Natural killer cell treated with Interleukin-12 subunit alpha and Interleukin-12 subunit beta and Interleukin-15 and Interleukin-18, amount 100 ng/mL, for 72 hours (primary cell): ENCODE data around the gene ADAT1. TPM values are rescaled to one million over a fixed set of nuclear protein-coding genes. Genes with fewer than 3 reads are reported as not detected.
A peak's percentile ranks its signal among the peaks of the same experiment; 100 is the strongest.

Experiments used
- ATAC-seq, 2 donors: fragments of 150-1000 bp; cut with Tn5 transposase in 1 of 2; sonication (Bioruptor Pico), chemical (Tn5 transposase) in 1 of 2; 2 replicates each; pipeline ENCODE4 v1.10.0; 2021
- DNase-seq: peaks from one replicate; pipeline ENCODE4 v3.0.0; 2022; ENCODE audit warnings: low spot score
- H3K27ac Mint-ChIP-seq, 2 donors: 1 replicate in 1 of 2; 2 replicates in 1 of 2; pipeline ENCODE4 v1.8.0; 2022; ENCODE audit warnings: mixed read lengths in 2 of 2, mild to moderate bottlenecking in 1 of 2, moderate library complexity in 1 of 2
- H3K27me3 Mint-ChIP-seq, 2 donors: 1 replicate in 1 of 2; 2 replicates in 1 of 2; pipeline ENCODE4 v1.8.0; 2022; ENCODE audit warnings: mixed read lengths in 2 of 2
- H3K36me3 Mint-ChIP-seq: one replicate; pipeline ENCODE4 v1.8.0; 2022; ENCODE audit warnings: mixed read lengths
- H3K4me1 Mint-ChIP-seq, 2 donors: 1 replicate in 1 of 2; 2 replicates in 1 of 2; pipeline ENCODE4 v1.8.0; 2022; ENCODE audit warnings: low read depth in 2 of 2, mixed read lengths in 2 of 2, mild to moderate bottlenecking in 1 of 2
- H3K4me3 Mint-ChIP-seq: one replicate; pipeline ENCODE4 v1.8.0; 2022; ENCODE audit warnings: mixed read lengths
- H3K9me3 Mint-ChIP-seq: 2 replicates; pipeline ENCODE4 v1.8.0; 2022; ENCODE audit warnings: mixed read lengths
- total RNA-seq, 2 donors: library from RNA; stranded (reverse); gene quantifications; one replicate each; pipeline ENCODE4 v1.2.3, GENCODE V29; 2022

Gene ADAT1
- total RNA-seq, 2 donors from 2014 or later = 41.3 to 64.2 TPM

- Mint-ChIP-seq H3K4me3 (no peak overlapping the region), H3K27ac (peak overlapping the region in 1 of 2 donors; percentile 40), H3K4me1 (peaks cover 3 to 12% of the 10 kb centered on the region in 2 donors), H3K9me3 (no peaks in the 10 kb centered on the region), H3K27me3 (no peaks in the 10 kb centered on the region), H3K36me3 (peaks cover 10% of the 10 kb centered on the region)
- DNase-seq (no peak), ATAC-seq (no peak)
Observed at GRCh38 chr16:75576384-75576811, 46.7 kb downstream of the ADAT1 start.

GRCh38 chr16:75575958-75576357, 47.1 kb downstream of the ADAT1 start:
- H3K4me3 Mint-ChIP-seq = no peak overlapping the region
- H3K36me3 Mint-ChIP-seq = peaks cover 10% of the 10 kb centered on the region
- no peaks in the 10 kb centered on the region for H3K27me3 Mint-ChIP-seq
- peaks cover 3 to 12% of the 10 kb centered on the region in 2 donors for H3K4me1 Mint-ChIP-seq
- DNase-seq (no peak), ATAC-seq (no peak)
- H3K9me3 Mint-ChIP-seq = no peaks in the 10 kb centered on the region
- H3K27ac Mint-ChIP-seq = peak overlapping the region in 1 of 2 donors; percentile 40

- Mint-ChIP-seq H3K27me3 (no peaks in the 10 kb centered on the region), H3K9me3 (no peaks in the 10 kb centered on the region), H3K27ac (no peak overlapping the region), H3K4me1 (peaks cover 3 to 17% of the 10 kb centered on the region in 2 donors), H3K4me3 (no peak overlapping the region), H3K36me3 (peaks cover 8% of the 10 kb centered on the region)
- DNase-seq (no peak), ATAC-seq (no peak)
Observed at GRCh38 chr16:75573955-75574354, 49.1 kb downstream of the ADAT1 start.

- Mint-ChIP-seq H3K36me3 (peaks cover 4% of the 10 kb centered on the region), H3K27ac (no peak overlapping the region), H3K4me1 (peaks cover 3 to 13% of the 10 kb centered on the region in 2 donors), H3K27me3 (no peaks in the 10 kb centered on the region), H3K9me3 (no peaks in the 10 kb centered on the region), H3K4me3 (no peak overlapping the region)
- DNase-seq (no peak), ATAC-seq (no peak)
Observed at GRCh38 chr16:75572864-75573542, 50.1 kb downstream of the ADAT1 start.

GRCh38 chr16:75570396-75571065, 52.5 kb downstream of the ADAT1 start:
- DNase-seq = no peak
- peaks cover 4% of the 10 kb centered on the region for H3K36me3 Mint-ChIP-seq
- ATAC-seq = no peak
- no peaks in the 10 kb centered on the region for H3K27me3 Mint-ChIP-seq
- no peaks in the 10 kb centered on the region for H3K9me3 Mint-ChIP-seq
- H3K4me1 Mint-ChIP-seq = peaks cover 17 to 23% of the 10 kb centered on the region in 2 donors
- H3K27ac Mint-ChIP-seq = no peak overlapping the region
- H3K4me3 Mint-ChIP-seq = no peak overlapping the region

GRCh38 chr16:75567911-75568310, 55.2 kb downstream of the ADAT1 start:
- Mint-ChIP-seq H3K4me1 (peaks cover 14 to 22% of the 10 kb centered on the region in 2 donors), H3K27me3 (peaks cover 9 to 14% of the 10 kb centered on the region in 2 donors), H3K27ac (peak overlapping the region in 1 of 2 donors; percentile 68), H3K36me3 (no peaks in the 10 kb centered on the region), H3K4me3 (peak overlapping the region; percentile 93), H3K9me3 (no peaks in the 10 kb centered on the region)
- no peak for DNase-seq
- ATAC-seq = no peak

GRCh38 chr16:75566758-75567255, 56.3 kb downstream of the ADAT1 start:
- H3K27ac Mint-ChIP-seq = peak overlapping the region in 1 of 2 donors; percentile 68
- H3K9me3 Mint-ChIP-seq = no peaks in the 10 kb centered on the region
- H3K4me3 Mint-ChIP-seq = peak overlapping the region; percentile 93
- ATAC-seq = peak; percentile 26 to 37
- H3K4me1 Mint-ChIP-seq = peaks cover 14 to 22% of the 10 kb centered on the region in 2 donors
- DNase-seq = no peak
- H3K27me3 Mint-ChIP-seq = peaks cover 14 to 21% of the 10 kb centered on the region in 2 donors
- H3K36me3 Mint-ChIP-seq = no peaks in the 10 kb centered on the region

GRCh38 chr16:75566040-75566757, 56.9 kb downstream of the ADAT1 start, which contains the start of gene GABARAPL2:
GABARAPL2 (plus strand) TSS chr16:75566379; CDS start chr16:75566487, 108 bp downstream.
- peaks cover 14 to 22% of the 10 kb centered on the region in 2 donors for H3K4me1 Mint-ChIP-seq
- H3K9me3 Mint-ChIP-seq = no peaks in the 10 kb centered on the region
- DNase-seq (peak; percentile 93), ATAC-seq (peak; percentile 92 to 96)
- peak within 1 kb of the TSS; percentile 39 to 87 for H3K27ac Mint-ChIP-seq
- H3K27me3 Mint-ChIP-seq = peaks cover 14 to 21% of the 10 kb centered on the region in 2 donors
- no peaks in the 10 kb centered on the region for H3K36me3 Mint-ChIP-seq
- peak within 1 kb of the TSS; percentile 93 for H3K4me3 Mint-ChIP-seq

GRCh38 chr16:75565640-75566039, 57.4 kb downstream of the ADAT1 start:
- Mint-ChIP-seq H3K4me3 (peak overlapping the region; percentile 93), H3K27ac (peak overlapping the region; percentile 39 to 87), H3K27me3 (peaks cover 14 to 21% of the 10 kb centered on the region in 2 donors), H3K9me3 (no peaks in the 10 kb centered on the region), H3K36me3 (no peaks in the 10 kb centered on the region), H3K4me1 (peaks cover 14 to 22% of the 10 kb centered on the region in 2 donors)
- DNase-seq (no peak), ATAC-seq (no peak)

GRCh38 chr16:75559564-75560372, 63.3 kb downstream of the ADAT1 start:
- peaks cover 18 to 21% of the 10 kb centered on the region in 2 donors for H3K27me3 Mint-ChIP-seq
- H3K4me1 Mint-ChIP-seq = peaks cover 5 to 8% of the 10 kb centered on the region in 2 donors

GRCh38 chr16:75558846-75559401, 64.2 kb downstream of the ADAT1 start:
- ATAC-seq = no peak
- no peaks in the 10 kb centered on the region for H3K9me3 Mint-ChIP-seq
- H3K27me3 Mint-ChIP-seq = peaks cover 14% of the 10 kb centered on the region in 2 donors
- H3K4me1 Mint-ChIP-seq = peaks cover 5 to 8% of the 10 kb centered on the region in 2 donors
- H3K36me3 Mint-ChIP-seq = no peaks in the 10 kb centered on the region
- H3K4me3 Mint-ChIP-seq = no peak overlapping the region
- no peak overlapping the region for H3K27ac Mint-ChIP-seq
- no peak for DNase-seq

More at GRCh38 chr16:75559564-75560372, 63.3 kb downstream of the ADAT1 start:
- DNase-seq (no peak), ATAC-seq (no peak)
- Mint-ChIP-seq H3K36me3 (no peaks in the 10 kb centered on the region), H3K27ac (no peak overlapping the region), H3K4me3 (no peak overlapping the region), H3K9me3 (no peaks in the 10 kb centered on the region)

GRCh38 chr16:75556431-75556950, 66.6 kb downstream of the ADAT1 start:
- Mint-ChIP-seq H3K27me3 (peaks cover 0 to 8% of the 10 kb centered on the region in 2 donors), H3K36me3 (no peaks in the 10 kb centered on the region), H3K4me1 (peaks cover 5 to 8% of the 10 kb centered on the region in 2 donors), H3K4me3 (peak overlapping the region; percentile 85), H3K27ac (peak overlapping the region; percentile 31 to 51), H3K9me3 (no peaks in the 10 kb centered on the region)
- no peak for ATAC-seq
- no peak for DNase-seq
